Fibroblast of lung (primary cell): ENCODE data around the gene NEURL1.

Experiments used
- EZH2 ChIP-seq: IDR thresholded peaks from 2 replicates; pipeline ENCODE4 v1.5.1; 2012; ENCODE audit warnings: low read length, control low read depth, mild to moderate bottlenecking; ENCODE audit errors: missing control alignments
- TF ChIP-seq, protein P1 (sequence below), 2 donors: IDR thresholded peaks in 1 of 2; conservative IDR thresholded peaks in 1 of 2; 1 replicate in 1 of 2; 2 replicates in 1 of 2; pipeline ENCODE4 v1.5.1; 2011 to 2012; ENCODE audit warnings: low read length in 2 of 2, control low read depth in 1 of 2, inconsistent platforms in 1 of 2, low read depth in 1 of 2, mild to moderate bottlenecking in 1 of 2

DNA sequence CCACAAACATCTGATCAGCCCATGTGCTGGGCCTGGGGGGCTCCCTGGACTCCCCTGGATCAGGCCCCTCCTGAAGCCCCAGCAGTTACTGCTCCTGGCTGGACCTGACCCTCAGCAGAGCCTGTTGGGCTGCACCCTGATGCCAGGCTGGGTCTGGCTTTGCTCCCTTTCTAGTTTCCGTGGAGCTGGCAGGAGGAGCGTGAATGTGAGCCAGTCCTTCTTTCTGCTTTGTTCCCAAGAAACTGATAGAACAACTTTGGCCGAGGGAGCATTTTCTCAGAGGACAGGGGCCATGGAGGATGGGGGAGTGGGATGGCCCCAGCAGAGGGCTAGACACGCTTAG lies 128.2 kb downstream of the NEURL1 start:
- TF ChIP-seq, protein P1, sequence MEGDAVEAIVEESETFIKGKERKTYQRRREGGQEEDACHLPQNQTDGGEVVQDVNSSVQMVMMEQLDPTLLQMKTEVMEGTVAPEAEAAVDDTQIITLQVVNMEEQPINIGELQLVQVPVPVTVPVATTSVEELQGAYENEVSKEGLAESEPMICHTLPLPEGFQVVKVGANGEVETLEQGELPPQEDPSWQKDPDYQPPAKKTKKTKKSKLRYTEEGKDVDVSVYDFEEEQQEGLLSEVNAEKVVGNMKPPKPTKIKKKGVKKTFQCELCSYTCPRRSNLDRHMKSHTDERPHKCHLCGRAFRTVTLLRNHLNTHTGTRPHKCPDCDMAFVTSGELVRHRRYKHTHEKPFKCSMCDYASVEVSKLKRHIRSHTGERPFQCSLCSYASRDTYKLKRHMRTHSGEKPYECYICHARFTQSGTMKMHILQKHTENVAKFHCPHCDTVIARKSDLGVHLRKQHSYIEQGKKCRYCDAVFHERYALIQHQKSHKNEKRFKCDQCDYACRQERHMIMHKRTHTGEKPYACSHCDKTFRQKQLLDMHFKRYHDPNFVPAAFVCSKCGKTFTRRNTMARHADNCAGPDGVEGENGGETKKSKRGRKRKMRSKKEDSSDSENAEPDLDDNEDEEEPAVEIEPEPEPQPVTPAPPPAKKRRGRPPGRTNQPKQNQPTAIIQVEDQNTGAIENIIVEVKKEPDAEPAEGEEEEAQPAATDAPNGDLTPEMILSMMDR (conservative IDR thresholded peaks at IDR 0.05 in 1 of 2, IDR thresholded peaks at IDR 0.05 in 1 of 2; ENCODE audit: low read depth in 1 of 2, low read length in 2 of 2), result no peak
- no peak for TF ChIP-seq EZH2
